ENCODE measurements around the gene DMAC2L.

DNA sequence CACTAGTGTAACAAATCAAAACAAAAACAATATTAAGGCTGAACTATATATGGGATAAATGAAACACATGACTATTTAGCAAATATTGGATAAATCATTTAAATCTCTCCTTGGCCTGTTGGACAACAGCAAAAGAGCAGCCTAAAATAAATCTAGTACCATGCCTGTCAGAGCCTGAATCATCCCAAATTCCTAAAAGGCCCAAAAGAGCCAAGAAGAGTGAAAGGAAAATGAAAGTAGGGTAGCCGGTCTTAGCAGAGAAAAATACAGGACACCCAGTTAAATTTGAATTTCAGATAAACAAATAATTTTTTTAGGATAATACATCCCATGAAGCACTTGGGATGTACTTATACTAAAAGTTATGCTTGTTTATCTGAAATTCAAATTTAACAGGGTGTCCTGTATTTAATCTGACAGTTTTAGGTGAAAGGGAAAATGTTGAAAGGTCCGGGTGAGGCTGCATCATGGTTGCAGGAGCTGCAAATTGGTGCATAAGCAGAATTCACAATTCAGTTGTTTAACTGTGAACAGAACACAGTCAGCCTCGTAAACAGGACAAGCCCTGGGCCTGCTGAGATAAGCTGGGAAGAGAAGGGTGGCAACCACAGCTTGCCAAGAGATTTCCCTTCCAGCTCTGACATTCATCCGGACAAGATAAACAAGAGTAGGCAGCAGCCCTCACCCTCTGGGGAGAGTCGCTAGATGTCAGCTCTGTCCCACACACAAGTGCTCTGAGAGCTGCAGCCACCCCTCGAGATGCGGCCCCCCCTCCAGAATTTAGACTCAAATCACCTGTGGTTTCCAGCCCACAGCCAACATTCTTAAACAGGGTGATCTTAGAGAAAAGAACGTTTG is 30.3 kb downstream of the DMAC2L start:
- TF ChIP-seq, protein P1, sequence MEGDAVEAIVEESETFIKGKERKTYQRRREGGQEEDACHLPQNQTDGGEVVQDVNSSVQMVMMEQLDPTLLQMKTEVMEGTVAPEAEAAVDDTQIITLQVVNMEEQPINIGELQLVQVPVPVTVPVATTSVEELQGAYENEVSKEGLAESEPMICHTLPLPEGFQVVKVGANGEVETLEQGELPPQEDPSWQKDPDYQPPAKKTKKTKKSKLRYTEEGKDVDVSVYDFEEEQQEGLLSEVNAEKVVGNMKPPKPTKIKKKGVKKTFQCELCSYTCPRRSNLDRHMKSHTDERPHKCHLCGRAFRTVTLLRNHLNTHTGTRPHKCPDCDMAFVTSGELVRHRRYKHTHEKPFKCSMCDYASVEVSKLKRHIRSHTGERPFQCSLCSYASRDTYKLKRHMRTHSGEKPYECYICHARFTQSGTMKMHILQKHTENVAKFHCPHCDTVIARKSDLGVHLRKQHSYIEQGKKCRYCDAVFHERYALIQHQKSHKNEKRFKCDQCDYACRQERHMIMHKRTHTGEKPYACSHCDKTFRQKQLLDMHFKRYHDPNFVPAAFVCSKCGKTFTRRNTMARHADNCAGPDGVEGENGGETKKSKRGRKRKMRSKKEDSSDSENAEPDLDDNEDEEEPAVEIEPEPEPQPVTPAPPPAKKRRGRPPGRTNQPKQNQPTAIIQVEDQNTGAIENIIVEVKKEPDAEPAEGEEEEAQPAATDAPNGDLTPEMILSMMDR (conservative IDR thresholded peaks at IDR 0.05): peak; percentile 80
- TF ChIP-seq ZFX (IDR thresholded peaks at IDR 0.05): no peak
